Activated naive CD4-positive, alpha-beta T cell treated with anti-CD3 and anti-CD28 coated beads, Interleukin-2, amount 50 U/mL, for 24 hours (primary cell): Measurements from ENCODE around the gene ZNF385D.
"Not testable (repeated sequence)": the region's sequence is repeated elsewhere in the genome, so short reads cannot be mapped to it uniquely, and the experiment has no call there.

Source experiments
- H3K27ac Mint-ChIP-seq: one replicate; pipeline ENCODE4 v1.8.0; 2021; ENCODE audit warnings: mild to moderate bottlenecking, mixed read lengths
- H3K27me3 Mint-ChIP-seq: one replicate; pipeline ENCODE4 v1.8.0; 2021; ENCODE audit warnings: mixed read lengths
- H3K36me3 Mint-ChIP-seq: one replicate; pipeline ENCODE4 v1.8.0; 2021; ENCODE audit warnings: mixed read lengths
- H3K4me1 Mint-ChIP-seq: one replicate; pipeline ENCODE4 v1.8.0; 2021; ENCODE audit warnings: mixed read lengths
- H3K4me3 Mint-ChIP-seq: one replicate; pipeline ENCODE4 v1.8.0; 2021; ENCODE audit warnings: mild to moderate bottlenecking, mixed read lengths
- H3K9me3 Mint-ChIP-seq: one replicate; pipeline ENCODE4 v1.8.0; 2021; ENCODE audit warnings: mixed read lengths

Gene ZNF385D

DNA sequence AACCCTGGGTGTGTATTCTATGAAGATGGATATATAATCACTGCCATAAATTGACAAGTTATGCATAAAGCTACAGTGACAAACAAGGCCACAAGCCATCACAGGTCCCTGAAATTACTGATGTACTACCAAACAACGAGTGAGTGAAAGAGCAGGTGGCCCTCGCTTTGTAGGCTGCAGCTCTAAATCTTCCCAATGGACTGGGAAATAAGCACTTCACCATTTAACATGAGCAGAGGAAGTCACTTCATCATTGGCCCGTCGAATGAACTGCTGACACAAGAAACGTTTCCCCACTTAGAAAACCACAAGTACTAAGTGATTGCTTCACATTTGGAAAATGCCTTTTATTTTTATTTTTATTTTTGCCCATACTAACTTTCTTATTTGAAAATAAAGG lies 218.0 kb downstream of the ZNF385D start:
- no peaks in the 10 kb centered on the region for H3K36me3 Mint-ChIP-seq
- peaks cover 15% of the 10 kb centered on the region for H3K9me3 Mint-ChIP-seq
- H3K27ac Mint-ChIP-seq, result no peak overlapping the region
- H3K4me3 Mint-ChIP-seq, result no peak overlapping the region
- no peaks in the 10 kb centered on the region for H3K4me1 Mint-ChIP-seq
- H3K27me3 Mint-ChIP-seq, result no peaks in the 10 kb centered on the region

DNA sequence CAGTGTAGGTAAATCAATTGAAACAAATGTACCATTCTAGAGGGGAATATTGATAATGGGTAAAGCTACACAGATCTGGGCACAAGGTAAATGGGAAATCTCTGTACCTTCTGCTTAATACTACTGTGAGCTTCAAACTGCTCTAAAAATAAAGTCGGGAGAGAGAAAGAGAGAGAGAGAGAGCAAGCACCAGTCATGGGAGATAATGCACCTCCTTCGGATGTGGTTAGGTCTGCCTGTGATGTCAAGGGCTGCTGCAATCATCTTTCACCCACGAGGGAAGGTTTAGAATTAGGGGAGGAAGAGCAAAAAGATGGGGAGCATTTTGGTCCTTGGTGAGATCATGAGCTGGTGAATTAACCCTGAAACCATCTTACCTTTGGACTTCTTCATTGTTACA lies 219.1 kb downstream of the ZNF385D start:
- H3K36me3 Mint-ChIP-seq, result no peaks in the 10 kb centered on the region
- H3K4me1 Mint-ChIP-seq, result no peaks in the 10 kb centered on the region
- no peak overlapping the region for H3K27ac Mint-ChIP-seq
- no peak overlapping the region for H3K4me3 Mint-ChIP-seq
- H3K9me3 Mint-ChIP-seq, result peaks cover 15% of the 10 kb centered on the region
- no peaks in the 10 kb centered on the region for H3K27me3 Mint-ChIP-seq

DNA sequence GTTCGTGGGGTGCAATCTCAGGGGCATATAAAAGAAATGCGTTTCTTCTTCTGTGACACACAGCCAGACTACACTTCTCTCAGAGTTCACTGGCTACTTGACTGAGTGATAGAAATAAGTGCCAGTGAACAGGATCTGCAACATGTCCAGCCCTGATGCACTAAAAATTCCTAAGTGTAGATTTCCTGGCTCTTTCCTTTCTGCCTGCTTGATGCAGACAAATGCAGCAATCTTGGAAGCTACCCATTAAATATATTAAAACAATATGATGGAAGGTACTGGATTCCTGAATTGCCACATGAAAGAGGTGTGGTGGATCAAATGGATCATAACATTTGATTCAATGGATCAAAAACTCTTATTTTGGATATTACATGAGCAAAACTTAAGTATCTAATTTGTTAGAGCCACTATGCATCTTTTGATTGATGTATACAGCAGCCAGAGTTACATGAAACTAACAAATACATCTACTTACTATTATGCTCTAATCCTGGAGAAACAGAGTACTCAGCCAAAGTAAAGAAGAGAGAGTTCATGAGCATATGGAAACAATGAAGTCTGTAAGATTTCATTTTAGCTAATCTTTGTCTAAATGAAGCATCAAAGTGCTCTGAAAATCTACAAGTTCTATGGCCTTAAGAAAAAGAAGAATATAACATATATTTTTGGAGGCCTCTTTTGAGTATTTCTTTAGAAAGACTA lies 222.6 kb downstream of the ZNF385D start:
- H3K4me3 Mint-ChIP-seq, result no peak overlapping the region
- no peaks in the 10 kb centered on the region for H3K27me3 Mint-ChIP-seq
- H3K4me1 Mint-ChIP-seq, result no peaks in the 10 kb centered on the region
- H3K36me3 Mint-ChIP-seq, result no peaks in the 10 kb centered on the region
- H3K9me3 Mint-ChIP-seq, result peaks cover 15% of the 10 kb centered on the region
- no peak overlapping the region for H3K27ac Mint-ChIP-seq

DNA sequence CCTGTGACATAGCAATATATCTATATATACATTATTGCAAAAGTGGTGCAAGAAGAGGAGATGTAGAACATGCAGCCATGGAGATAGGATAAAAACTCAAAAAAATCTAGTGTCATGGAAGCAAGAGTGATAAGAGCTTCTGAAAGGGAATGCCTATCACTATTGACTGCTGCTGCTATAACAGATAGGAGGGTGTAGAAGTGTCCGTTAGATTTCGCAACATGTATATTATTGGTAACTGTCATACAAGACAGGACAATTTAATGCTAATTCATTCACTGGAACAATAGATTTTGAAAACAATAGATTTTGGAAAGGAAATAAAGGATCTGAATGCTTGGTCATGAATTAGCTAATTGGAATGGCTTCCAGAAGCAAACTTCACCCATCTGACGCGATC lies 224.5 kb downstream of the ZNF385D start:
- Mint-ChIP-seq H3K4me3 (no peak overlapping the region), H3K9me3 (peaks cover 15% of the 10 kb centered on the region), H3K27me3 (no peaks in the 10 kb centered on the region)

DNA sequence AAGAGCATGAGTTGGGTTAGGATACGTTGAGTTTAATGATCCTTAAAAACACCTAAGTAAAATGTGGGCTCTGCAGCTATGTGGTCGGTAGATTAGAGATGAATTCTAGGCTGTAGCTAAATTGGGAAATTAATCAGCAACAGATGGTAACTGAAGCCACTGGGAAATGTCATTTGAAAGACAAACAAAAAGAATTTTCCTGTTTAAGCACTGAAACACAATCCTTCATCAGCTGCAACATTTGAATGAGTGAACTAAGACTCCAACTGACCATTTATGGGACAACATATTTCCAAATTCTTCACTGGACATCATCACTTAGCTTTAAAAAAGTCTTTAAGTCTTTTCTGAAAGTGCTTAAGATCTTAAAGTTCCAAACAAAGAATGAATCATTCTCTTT lies 226.9 kb downstream of the ZNF385D start:
- no peaks in the 10 kb centered on the region for H3K27me3 Mint-ChIP-seq
- H3K36me3 Mint-ChIP-seq, result no peaks in the 10 kb centered on the region
- H3K4me1 Mint-ChIP-seq, result no peaks in the 10 kb centered on the region
- H3K27ac Mint-ChIP-seq, result no peak overlapping the region
- peaks cover 10% of the 10 kb centered on the region for H3K9me3 Mint-ChIP-seq
- H3K4me3 Mint-ChIP-seq, result no peak overlapping the region

More for the DNA sequence above, 224.5 kb downstream of the ZNF385D start:
- Mint-ChIP-seq H3K36me3 (no peaks in the 10 kb centered on the region), H3K27ac (no peak overlapping the region), H3K4me1 (no peaks in the 10 kb centered on the region)

DNA sequence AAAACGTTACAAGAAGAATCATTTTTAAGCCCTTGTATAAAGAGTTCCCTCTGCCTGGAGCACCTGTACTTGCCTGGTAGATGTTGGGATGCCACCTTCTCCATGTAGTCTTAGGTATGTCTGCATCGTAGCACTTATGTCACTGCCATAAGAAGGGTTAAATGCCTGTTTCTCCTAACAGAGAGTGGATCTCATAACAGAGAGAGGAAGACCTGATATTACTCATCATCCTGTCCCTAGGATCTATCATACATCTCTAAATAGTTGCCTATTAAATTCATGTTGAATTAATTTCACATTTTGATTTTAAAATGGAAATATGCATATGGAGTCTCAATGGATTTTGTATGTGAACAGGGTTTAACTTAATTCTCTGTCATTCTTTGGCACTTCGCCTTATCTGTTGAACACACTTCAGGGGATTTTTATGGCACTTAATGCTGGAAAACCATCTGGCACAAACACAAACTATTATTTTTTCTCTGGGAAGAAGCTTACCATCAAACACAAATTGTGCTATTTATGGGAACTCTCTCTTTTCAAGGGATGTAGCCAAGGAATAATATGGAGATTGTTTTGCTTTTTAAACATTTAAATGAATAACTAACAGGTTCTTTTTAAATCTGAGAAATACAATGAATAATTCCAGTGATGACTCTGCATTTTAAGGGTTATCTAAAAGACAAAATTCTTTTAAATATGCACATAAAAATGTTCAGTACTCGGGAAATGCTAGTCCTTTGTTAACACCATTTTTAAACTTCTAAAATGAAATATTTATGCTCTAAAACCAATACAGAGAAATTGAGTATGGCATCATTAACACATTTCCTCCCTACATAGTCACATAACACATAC lies 230.7 kb downstream of the ZNF385D start:
- Mint-ChIP-seq H3K4me1 (no peaks in the 10 kb centered on the region), H3K27ac (no peak overlapping the region), H3K36me3 (no peaks in the 10 kb centered on the region), H3K4me3 (no peak overlapping the region), H3K27me3 (no peaks in the 10 kb centered on the region), H3K9me3 (peaks cover 10% of the 10 kb centered on the region)

DNA sequence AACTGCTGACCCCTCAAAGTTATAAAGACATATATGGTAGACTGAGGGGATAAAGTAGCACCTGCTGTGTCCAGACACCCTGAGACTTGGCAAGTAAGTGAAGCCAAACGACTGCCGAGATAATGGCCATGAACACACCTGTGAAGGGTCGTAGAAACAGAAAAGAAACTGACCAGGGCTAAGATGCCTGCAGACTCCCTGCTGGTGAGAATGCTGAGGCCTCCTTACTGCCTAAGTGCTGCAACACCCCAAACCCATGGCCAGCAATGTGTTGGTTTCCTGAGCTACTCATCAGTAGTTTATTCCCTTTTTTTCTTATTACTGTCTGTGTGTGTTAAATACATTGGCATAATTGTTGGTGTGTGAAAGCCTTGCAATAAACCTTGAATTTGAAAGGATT lies 233.8 kb downstream of the ZNF385D start:
- peaks cover 5% of the 10 kb centered on the region for H3K9me3 Mint-ChIP-seq

DNA sequence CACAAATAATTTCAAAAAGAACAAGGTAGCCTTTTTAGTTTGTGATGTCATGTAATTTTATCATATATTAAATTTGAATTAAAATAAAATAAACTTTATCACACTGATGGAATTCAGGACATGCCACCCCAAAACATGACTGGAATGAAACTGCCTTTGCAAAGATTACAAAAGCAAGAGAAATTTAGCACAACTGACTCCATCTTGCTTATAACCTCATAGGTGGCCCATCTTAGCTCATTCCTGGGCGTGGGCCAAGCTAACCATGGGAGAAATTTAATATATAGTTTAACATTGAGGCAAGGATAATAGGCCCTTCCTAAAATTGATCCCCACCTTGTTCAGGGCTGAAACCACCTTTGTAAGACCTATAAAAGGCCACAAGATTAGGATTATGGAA lies 235.6 kb downstream of the ZNF385D start:
- H3K27ac Mint-ChIP-seq, result no peak overlapping the region
- H3K36me3 Mint-ChIP-seq, result no peaks in the 10 kb centered on the region
- H3K9me3 Mint-ChIP-seq, result peaks cover 10% of the 10 kb centered on the region
- no peaks in the 10 kb centered on the region for H3K27me3 Mint-ChIP-seq
- no peaks in the 10 kb centered on the region for H3K4me1 Mint-ChIP-seq
- H3K4me3 Mint-ChIP-seq, result no peak overlapping the region

More for the DNA sequence above, 233.8 kb downstream of the ZNF385D start:
- no peaks in the 10 kb centered on the region for H3K4me1 Mint-ChIP-seq
- H3K27ac Mint-ChIP-seq, result no peak overlapping the region
- H3K27me3 Mint-ChIP-seq, result no peaks in the 10 kb centered on the region
- H3K36me3 Mint-ChIP-seq, result no peaks in the 10 kb centered on the region
- no peak overlapping the region for H3K4me3 Mint-ChIP-seq

DNA sequence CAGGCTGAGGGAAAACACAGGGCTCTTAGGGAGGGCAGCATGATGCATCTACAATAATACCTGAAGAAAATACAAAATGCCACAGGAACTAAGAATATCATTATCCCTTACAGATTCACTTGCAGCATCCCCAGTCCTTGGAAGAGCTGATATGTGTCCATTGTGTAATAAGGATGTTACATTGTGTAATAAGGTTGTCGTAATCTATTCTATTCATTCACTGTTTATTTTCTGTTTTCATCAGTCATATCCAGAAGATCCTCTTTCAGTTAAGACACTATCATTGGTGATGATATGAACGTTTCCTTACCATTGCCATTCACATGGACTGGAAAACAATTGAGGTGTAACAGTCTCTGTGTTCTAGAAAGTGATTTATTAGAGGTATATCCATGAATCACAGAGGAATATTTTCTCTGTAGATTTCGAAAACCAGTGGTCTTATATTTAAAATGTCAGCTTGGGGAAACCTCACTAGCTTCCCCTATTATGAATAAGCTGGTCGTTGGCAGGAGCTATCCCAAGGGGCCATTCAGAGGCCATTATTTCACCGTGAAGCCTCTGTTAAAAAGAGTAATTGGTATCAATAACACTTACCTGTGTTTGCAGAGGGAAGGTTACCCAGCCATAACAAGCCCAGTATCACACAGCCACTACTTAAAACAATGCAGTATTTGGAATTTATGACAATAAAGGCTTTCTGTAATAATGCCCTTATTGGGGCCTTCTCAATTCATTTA lies 241.1 kb downstream of the ZNF385D start:
- Mint-ChIP-seq H3K4me3 (no peak overlapping the region), H3K36me3 (no peaks in the 10 kb centered on the region), H3K9me3 (peaks cover 5% of the 10 kb centered on the region), H3K27ac (no peak overlapping the region), H3K4me1 (no peaks in the 10 kb centered on the region), H3K27me3 (no peaks in the 10 kb centered on the region)

DNA sequence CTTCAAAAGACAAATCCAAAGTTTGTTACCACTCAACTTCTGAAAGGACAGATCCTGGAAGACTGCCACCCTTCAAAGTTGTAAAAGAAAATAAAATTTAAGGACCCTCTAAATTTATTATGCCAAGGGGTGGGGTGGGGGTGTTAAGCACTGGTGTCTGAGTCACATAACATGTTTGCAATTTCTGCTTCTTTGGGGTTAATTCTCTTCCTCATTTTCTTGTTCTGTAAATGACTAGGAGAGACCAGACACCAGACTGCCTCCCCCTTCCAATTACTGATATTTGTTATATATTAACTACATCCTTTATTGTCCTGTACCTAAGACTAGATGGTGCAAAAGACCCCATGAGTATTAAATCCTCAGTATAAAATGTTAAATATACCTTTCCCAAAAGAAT lies 242.8 kb downstream of the ZNF385D start:
- Mint-ChIP-seq H3K27me3 (no peaks in the 10 kb centered on the region), H3K36me3 (no peaks in the 10 kb centered on the region), H3K4me3 (no peak overlapping the region), H3K4me1 (no peaks in the 10 kb centered on the region), H3K9me3 (peaks cover 5% of the 10 kb centered on the region), H3K27ac (no peak overlapping the region)

DNA sequence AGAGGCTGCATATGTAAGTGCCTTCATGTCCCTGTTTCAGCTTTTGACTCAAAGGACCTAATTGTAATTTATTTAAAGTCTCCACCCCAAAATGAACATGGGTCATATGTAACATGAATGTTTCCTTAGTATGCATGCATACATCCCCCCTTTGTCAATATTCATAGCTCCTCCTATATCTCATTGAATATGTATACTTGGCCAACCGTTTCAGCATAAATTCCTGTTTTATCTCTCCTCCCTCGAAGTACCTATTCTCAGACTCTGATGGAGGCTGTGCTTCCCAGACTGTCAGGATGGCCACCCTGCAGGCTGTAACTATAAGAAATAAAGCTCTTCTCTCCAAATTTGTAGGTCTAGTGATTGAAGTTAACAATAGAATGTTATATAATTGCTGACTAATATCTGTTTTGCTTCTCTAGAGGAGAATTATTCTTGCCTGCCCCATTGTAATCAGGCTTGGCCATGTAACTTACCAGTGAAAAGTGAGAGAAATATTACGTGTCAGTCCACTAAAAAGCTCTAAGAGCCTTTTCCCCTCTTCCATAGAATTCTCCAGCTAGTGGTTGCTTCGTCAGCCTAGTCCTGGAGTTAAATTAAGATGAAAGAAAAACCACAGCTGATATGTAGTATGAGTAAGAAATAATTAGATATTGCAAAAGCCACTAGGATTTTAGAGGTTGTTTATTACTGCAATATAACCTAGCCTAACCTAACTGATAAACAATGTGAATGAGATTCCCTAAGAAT lies 245.1 kb downstream of the ZNF385D start:
- H3K4me1 Mint-ChIP-seq, result no peaks in the 10 kb centered on the region
- H3K9me3 Mint-ChIP-seq, result no peaks in the 10 kb centered on the region
- no peak overlapping the region for H3K27ac Mint-ChIP-seq

DNA sequence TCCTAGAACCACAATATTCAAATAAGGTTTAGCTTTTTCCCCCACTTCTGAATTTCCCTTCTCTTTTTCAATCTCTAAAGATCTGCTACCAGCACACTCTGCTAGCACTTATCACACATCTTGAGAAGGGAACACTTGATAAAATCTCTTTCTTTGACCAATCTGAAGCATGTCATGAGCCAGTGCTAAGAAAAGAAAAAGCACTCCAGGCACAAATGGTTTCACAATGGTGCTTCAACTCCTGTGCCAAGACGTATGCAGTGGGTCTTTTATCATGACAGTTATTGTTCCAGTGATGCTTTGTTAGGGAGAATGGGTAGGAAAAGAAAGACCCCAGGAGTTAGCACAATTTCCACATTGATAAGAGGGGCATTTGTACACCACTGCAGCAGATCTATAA lies 248.4 kb downstream of the ZNF385D start:
- H3K27me3 Mint-ChIP-seq, result no peaks in the 10 kb centered on the region
- no peaks in the 10 kb centered on the region for H3K4me1 Mint-ChIP-seq
- H3K36me3 Mint-ChIP-seq, result no peaks in the 10 kb centered on the region
- no peak overlapping the region for H3K27ac Mint-ChIP-seq
- H3K4me3 Mint-ChIP-seq, result no peak overlapping the region
- no peaks in the 10 kb centered on the region for H3K9me3 Mint-ChIP-seq

More for the DNA sequence above, 245.1 kb downstream of the ZNF385D start:
- H3K4me3 Mint-ChIP-seq, result no peak overlapping the region
- H3K36me3 Mint-ChIP-seq, result no peaks in the 10 kb centered on the region
- H3K27me3 Mint-ChIP-seq, result no peaks in the 10 kb centered on the region

DNA sequence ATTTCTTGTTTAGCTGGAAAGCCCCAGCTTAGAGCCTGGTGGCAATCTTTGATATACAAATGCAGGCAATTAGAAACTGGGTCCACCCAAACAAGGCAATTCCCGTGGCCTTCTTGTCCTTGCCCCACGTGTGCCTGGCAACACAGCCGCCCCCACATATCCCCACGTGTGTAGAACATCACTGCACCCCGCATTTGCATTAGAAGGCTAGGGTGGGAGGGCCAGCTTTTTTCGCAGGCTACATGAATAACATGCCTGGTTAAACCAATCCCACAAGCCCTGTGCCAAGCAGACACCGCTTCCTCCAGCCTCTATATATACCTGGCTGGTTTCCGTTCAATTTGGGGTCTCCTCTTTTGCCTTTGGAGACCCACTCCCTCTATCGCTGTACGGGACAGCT lies 250.2 kb downstream of the ZNF385D start:
- H3K9me3 Mint-ChIP-seq, result peaks cover 6% of the 10 kb centered on the region
- no peak overlapping the region for H3K27ac Mint-ChIP-seq
- no peaks in the 10 kb centered on the region for H3K36me3 Mint-ChIP-seq
- no peaks in the 10 kb centered on the region for H3K4me1 Mint-ChIP-seq
- no peaks in the 10 kb centered on the region for H3K27me3 Mint-ChIP-seq
- no peak overlapping the region for H3K4me3 Mint-ChIP-seq

DNA sequence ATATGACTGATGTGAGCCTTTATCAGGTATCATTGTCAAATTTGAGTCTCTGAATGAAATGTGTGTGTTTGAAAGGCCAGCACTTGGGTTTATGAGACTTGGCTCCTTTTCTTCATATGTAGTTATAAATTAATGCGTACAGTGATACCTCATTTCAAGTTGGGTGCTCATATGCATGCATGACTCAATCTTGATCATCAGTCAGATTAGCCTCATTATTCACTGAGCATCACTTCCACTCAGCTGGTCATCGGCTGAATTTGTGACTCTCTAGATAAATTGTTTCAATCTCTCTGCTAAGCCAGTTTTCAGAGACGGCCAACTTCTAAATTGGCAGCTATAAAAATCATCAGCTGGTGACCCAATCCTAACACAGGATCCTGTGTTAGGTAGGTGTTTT lies 260.3 kb downstream of the ZNF385D start:
- H3K36me3 Mint-ChIP-seq, H3K4me3 Mint-ChIP-seq, H3K27me3 Mint-ChIP-seq, H3K9me3 Mint-ChIP-seq, H3K4me1 Mint-ChIP-seq, H3K27ac Mint-ChIP-seq: not testable (repeated sequence)

DNA sequence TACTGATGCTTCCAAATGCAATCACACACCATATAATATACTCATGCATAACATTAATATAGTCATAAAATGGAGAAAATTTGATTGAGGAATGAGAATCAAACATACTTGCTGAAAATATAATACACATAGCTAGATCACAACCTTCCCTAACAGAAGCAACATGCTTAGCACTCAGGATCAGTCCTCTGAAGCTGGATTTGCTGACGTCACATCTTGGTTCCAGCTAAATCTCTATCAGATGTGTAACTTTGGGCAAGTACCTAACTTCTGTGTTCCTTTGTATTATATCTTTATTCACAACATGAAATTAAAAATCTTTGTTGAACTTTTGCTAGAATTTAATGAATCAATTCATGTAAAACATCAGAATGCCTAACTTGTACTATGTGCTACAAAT lies 263.5 kb downstream of the ZNF385D start:
- Mint-ChIP-seq H3K9me3 (no peaks in the 10 kb centered on the region), H3K4me1 (no peaks in the 10 kb centered on the region), H3K27ac (no peak overlapping the region), H3K36me3 (no peaks in the 10 kb centered on the region), H3K4me3 (no peak overlapping the region), H3K27me3 (no peaks in the 10 kb centered on the region)
